Central memory CD8-positive, alpha-beta T cell (primary cell): ENCODE results near the gene DDX51.

Experiments
- ATAC-seq: fragments of 150-1000 bp; cut with Tn5 transposase; replicated peaks from 2 replicates; pipeline ENCODE4 v1.10.0; 2022; ENCODE audit warnings: mild to moderate bottlenecking, moderate FRiP score, moderate number of reproducible peaks; ENCODE audit not compliant: poor library complexity, severe bottlenecking; ENCODE audit errors: extremely low read depth
- DNase-seq, 2 donors: peaks; one replicate each; pipeline ENCODE4 v3.0.0; 2021; ENCODE audit warnings: low spot score in 2 of 2
- H3K27ac Mint-ChIP-seq: one replicate; pipeline ENCODE4 v1.8.0; 2022; ENCODE audit warnings: low read depth, mild to moderate bottlenecking, moderate library complexity, mixed read lengths
- H3K27me3 Mint-ChIP-seq: one replicate; pipeline ENCODE4 v1.8.0; 2022; ENCODE audit warnings: mixed read lengths
- H3K36me3 Mint-ChIP-seq: one replicate; pipeline ENCODE4 v1.8.0; 2022; ENCODE audit warnings: mild to moderate bottlenecking, moderate library complexity, mixed read lengths; ENCODE audit not compliant: insufficient read depth
- H3K4me1 Mint-ChIP-seq: one replicate; pipeline ENCODE4 v1.8.0; 2022; ENCODE audit warnings: mixed read lengths
- H3K4me3 Mint-ChIP-seq: one replicate; pipeline ENCODE4 v1.8.0; 2022; ENCODE audit warnings: mild to moderate bottlenecking, moderate library complexity, mixed read lengths
- H3K9me3 Mint-ChIP-seq: one replicate; pipeline ENCODE4 v1.8.0; 2022; ENCODE audit warnings: mixed read lengths

DDX51 gene

DNA sequence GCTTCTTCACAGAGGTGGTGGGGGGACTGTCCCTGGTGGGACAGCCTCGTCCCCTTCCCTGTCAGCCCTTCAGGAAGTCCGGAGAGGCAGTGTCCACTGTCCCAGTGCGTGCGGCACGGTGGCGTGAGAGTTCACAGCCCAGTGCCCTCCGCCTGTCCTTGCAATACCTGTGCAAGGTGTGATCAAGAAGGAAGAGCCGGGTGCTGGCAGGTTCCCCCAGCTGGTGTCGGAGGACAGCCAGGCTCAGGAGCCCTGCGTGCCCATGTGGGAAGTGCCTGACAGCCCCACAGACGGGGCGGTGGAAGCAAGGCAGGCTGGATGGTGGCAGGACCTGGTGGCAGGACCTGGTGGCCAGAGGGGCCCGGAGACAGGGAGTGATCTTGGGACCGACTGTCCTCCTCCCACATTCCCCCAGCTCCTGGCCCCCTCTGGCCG, 16.5 kb upstream of the DDX51 start:
- DNase-seq = no peak
- Mint-ChIP-seq H3K9me3 (no peaks in the 10 kb centered on the region), H3K27ac (no peak overlapping the region), H3K36me3 (peaks cover 2% of the 10 kb centered on the region), H3K4me3 (no peak overlapping the region), H3K4me1 (peaks cover 11% of the 10 kb centered on the region), H3K27me3 (no peaks in the 10 kb centered on the region)
- no peak for ATAC-seq

DNA sequence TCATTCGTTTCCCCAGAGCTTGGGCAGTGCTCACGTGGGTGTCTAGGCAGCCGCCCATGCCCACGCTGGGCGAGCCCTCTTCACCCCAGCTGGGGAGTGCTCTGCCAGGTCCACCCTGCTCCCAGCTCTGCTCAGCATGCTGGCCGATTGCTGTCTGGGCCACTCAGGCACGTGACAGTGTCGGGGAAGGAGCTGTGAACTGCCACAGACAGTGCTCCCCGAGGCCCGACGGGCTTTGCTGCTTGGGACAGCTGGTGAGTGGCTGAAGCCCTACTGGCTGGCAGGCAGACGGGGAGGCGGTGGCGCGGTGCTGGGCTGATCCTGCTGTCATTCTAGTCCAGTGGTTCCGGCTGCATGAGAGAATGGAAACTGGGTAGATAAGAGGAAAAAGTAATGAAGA, 15.9 kb upstream of the DDX51 start:
- no peak overlapping the region for H3K4me3 Mint-ChIP-seq
- H3K36me3 Mint-ChIP-seq = peaks cover 2% of the 10 kb centered on the region
- H3K27ac Mint-ChIP-seq = no peak overlapping the region
- H3K27me3 Mint-ChIP-seq = no peaks in the 10 kb centered on the region
- peaks cover 11% of the 10 kb centered on the region for H3K4me1 Mint-ChIP-seq
- ATAC-seq (no peak), DNase-seq (no peak)
- no peaks in the 10 kb centered on the region for H3K9me3 Mint-ChIP-seq

DNA sequence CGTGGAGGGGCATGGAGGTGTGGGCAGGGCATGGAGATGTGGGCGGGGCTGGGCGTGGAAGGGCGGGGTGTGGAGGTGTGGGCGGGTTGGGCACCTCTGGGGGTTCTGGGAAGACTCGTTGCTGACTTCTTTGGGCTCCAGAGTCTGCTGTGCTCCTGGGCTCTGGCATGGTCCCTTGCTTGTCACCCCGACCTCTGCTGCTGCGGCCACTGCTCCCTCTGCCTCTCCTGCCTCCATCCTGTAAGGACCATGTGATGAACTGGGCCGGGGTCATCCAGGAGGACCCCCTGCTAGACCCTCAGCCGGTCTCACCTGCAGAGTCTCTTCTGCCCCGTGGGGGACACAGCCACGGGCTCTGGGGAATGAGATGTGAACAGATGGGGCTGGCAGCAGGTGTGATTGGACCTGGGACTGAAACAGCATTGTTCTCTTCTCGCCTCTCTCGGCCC, 15.5 kb upstream of the DDX51 start:
- ATAC-seq (no peak), DNase-seq (no peak)
- Mint-ChIP-seq H3K4me3 (no peak overlapping the region), H3K27ac (no peak overlapping the region), H3K27me3 (no peaks in the 10 kb centered on the region), H3K36me3 (peaks cover 2% of the 10 kb centered on the region), H3K4me1 (peaks cover 11% of the 10 kb centered on the region), H3K9me3 (no peaks in the 10 kb centered on the region)

DNA sequence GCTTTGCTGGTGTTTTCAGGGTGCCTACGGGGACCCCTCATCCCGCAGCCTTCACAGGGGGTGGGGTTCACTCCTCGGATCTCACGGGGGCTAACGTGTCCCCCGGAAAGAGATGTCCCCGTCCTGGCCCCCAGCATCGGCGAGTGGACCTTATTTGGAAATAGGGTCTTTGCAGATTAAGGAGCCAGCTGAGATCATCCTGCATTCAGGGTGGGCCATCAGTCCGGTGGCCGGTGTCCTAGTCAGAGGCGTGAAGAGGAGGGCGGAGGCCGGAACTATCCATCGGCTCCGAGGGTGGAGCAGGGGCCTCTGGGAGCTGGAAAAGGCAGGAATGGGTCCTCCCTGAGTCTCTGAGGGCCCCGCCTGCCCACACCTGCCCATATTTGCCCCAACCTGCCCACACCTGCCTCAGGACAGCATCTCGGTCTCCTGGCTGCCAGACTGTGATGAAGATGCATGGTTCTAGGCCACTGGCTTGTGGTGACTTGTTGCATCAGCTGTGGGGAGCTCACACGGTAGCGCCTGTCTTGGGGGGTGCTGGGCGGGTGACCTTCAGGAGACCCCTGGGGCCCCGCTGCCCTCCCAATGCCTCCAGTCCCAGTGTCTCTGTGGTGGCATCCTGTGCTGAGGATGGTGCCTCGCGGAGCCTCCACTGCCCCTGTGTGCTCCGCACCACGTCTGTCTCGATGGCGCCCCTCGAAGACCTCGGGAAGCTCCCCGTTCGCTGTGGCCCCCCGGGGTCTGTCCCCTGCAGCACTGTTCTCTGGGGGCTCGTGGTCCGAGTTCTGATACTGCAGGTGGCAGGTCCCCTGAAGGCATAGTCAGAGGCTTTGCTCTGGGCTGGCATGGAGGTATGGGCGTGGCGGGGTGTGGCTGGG, 14.8 kb upstream of the DDX51 start:
- DNase-seq = no peak
- no peaks in the 10 kb centered on the region for H3K27me3 Mint-ChIP-seq
- peaks cover 2% of the 10 kb centered on the region for H3K36me3 Mint-ChIP-seq
- no peak overlapping the region for H3K27ac Mint-ChIP-seq
- ATAC-seq = no peak
- no peaks in the 10 kb centered on the region for H3K9me3 Mint-ChIP-seq
- peaks cover 5% of the 10 kb centered on the region for H3K4me1 Mint-ChIP-seq
- H3K4me3 Mint-ChIP-seq = no peak overlapping the region

DNA sequence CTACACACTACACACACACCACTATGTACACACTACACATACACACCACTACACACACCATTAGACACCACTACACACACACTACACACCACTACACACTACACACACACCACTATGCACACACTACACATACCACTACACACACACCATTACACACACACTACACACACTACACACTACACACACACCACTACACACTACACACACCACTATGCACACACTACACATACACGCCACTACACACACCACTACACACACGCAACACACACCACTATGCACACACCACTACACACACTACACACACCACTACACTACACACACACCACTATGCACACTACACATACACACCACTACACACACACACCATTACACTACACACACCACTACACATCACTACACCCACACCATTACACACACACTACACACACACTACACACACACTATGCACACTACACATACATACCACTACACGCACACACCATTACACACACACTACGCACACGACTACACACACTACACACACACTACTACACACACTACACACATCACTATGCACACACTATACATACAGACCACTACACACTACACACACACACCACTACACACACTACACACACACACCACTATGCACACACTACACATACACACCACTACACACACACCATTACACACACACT, 13.8 kb upstream of the DDX51 start:
- Mint-ChIP-seq H3K4me3 (no peak overlapping the region), H3K27ac (no peak overlapping the region), H3K4me1 (no peaks in the 10 kb centered on the region), H3K27me3 (no peaks in the 10 kb centered on the region), H3K36me3 (no peaks in the 10 kb centered on the region), H3K9me3 (no peaks in the 10 kb centered on the region)
- ATAC-seq = no peak
- DNase-seq = no peak

DNA sequence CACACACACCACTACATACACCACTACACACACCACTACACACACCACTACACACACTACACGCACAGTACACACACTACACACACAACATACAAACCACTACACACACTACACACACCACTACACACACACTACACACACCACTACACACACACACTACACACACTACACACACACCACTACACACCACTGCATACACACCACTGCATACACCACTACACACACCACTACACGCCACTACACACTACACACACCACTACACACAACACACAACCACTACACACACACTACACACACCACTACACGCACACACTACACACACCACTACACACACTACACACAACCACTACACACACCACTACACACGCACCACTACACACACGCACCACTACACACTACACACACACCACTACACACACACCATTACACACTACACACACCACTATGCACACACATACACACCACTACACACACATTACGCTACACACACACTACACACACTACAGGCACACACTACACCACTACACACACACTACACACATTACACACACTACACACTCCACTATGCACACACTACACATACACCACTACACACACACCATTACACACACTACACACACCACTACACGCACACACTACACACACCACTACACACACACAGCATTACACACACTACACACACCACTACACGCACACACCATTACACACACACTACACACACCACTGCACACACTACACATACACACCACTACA, 12.6 kb upstream of the DDX51 start:
- DNase-seq (no peak), ATAC-seq (no peak)
- Mint-ChIP-seq H3K9me3 (no peaks in the 10 kb centered on the region), H3K27me3 (no peaks in the 10 kb centered on the region), H3K4me3 (no peak overlapping the region), H3K36me3 (no peaks in the 10 kb centered on the region), H3K27ac (no peak overlapping the region), H3K4me1 (no peaks in the 10 kb centered on the region)

DNA sequence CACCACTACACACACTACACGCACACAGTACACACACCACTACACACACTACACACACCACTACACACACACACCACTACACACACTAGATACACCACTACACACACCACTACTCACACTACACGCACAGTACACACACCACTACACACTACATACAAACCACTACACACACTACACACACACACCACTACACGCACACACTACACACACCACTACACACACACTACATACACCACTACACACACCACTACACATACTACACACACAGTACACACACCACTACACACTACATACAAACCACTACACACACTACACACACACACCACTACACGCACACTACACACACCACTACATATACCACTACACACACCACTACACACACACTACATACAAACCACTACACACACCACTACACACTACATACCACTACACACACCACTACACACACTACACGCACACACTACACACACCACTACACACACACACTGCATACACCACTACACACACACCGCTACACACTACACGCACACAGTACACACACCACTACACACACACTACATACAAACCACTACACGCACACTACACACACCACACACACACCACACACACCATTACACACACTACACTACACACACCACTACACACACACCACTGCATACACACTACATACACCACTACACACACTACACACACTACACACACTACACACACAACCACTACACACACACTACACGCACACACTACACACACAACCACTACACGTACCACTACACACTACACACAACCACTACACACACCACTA, 11.9 kb upstream of the DDX51 start:
- Mint-ChIP-seq H3K9me3 (no peaks in the 10 kb centered on the region), H3K27ac (no peak overlapping the region), H3K4me3 (no peak overlapping the region), H3K27me3 (no peaks in the 10 kb centered on the region), H3K4me1 (no peaks in the 10 kb centered on the region), H3K36me3 (no peaks in the 10 kb centered on the region)
- DNase-seq (no peak), ATAC-seq (no peak)

DNA sequence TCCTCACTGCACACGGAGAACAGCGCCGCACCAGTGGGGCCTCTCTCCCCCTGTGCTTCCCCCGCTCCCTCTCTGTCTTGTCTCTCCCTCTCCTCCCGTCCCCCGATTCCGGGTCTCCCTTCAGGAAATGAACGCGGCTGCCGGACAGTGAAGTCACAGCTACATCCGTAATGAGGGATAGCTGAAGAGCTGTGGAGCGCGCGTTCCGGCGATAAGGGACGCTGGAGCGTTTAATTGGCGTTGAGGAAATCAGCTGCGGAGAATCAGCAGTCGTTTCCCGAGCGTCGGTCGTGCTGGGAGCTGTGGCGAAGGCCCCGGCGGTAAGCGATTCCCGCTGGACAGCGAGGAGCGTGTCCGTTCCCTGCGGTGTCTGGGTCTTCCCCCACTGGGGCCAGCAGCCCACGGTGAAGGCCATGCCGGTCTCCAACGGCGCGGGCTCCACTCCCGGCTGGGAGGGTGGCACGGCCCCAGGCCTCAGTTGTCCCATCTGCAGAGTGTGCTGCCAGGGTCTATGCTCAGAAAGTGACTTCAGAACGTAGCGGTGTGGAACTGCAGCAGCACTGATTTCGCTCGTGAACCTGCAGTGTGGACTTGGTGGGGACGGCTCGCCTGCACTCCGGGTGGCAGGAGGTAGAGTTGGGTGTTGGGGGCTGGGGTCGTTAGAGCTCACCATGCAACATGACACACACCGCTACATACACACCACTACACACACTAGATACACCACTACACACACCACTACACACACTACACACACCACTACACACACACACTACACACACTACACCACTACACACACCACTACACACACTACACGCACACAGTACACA, 11.0 kb upstream of the DDX51 start:
- H3K27me3 Mint-ChIP-seq = no peaks in the 10 kb centered on the region
- no peak overlapping the region for H3K4me3 Mint-ChIP-seq
- ATAC-seq = no peak
- no peak for DNase-seq
- H3K4me1 Mint-ChIP-seq = no peaks in the 10 kb centered on the region
- H3K36me3 Mint-ChIP-seq = peaks cover 2% of the 10 kb centered on the region
- no peak overlapping the region for H3K27ac Mint-ChIP-seq
- H3K9me3 Mint-ChIP-seq = no peaks in the 10 kb centered on the region

DNA sequence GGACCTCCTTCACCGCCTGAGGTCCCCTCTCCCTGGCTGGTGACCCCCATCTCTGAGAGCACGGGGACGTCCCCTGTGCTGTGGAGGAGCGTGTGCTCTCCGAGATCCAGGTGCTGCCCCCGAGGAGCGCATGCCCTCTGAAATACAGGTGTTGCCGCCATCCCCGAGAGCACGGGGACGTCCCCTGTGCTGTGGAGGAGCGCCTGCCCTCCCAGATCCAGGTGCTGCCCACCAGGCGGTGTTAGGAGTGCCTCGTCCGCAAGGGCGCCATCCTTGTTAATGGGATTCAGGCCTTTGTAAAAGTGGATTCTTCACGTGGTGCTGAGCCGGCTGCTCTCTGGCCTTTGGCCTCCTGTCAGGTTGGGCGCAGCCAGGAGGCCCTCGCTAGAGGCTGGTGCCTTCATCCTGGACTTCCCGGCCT, 10.2 kb upstream of the DDX51 start:
- Mint-ChIP-seq H3K27me3 (no peaks in the 10 kb centered on the region), H3K9me3 (no peaks in the 10 kb centered on the region), H3K27ac (no peak overlapping the region), H3K36me3 (peaks cover 3% of the 10 kb centered on the region), H3K4me1 (no peaks in the 10 kb centered on the region), H3K4me3 (no peak overlapping the region)
- no peak for ATAC-seq
- no peak for DNase-seq

DNA sequence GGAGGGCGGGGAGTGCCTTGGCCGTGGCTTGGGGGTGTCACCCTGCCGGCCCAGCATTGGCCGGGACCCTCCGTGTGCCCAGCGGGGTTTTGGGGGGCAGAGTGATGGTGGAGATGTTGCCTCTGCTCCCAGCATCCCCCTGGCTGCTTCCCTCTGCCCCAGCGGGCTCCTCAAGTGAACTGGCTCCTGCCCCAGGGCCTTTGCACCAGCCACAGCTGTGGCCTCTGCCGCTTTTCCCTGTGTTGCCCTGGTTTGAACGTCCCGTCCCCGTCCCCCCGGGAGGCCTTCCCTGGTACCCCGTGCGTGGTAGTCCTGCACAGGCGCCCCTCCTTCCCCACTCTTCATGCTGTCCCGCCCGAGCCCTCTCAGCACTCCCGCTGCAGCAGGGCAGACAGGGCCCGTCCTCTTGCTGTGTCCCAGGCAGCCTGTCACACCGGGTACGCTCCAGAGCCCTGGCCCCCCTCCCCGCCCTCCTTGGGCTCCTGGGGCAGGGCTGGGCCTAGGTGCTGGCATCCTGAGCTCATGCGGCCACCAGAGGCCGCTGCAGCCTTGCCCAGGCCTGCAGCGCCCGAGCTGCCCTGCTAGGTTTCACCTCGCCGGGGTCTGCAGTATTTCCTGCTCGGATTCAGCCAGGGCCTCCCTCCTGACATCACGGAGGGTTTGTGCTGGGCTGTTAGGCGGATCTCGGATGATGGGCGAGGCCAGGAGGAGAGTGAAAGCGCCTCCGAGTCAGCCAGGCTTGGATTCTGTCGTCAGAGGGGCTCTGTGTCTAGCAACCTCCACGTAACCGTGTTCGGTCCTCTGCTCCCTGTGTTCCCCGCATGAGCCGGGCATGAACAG, 9.6 kb upstream of the DDX51 start:
- H3K9me3 Mint-ChIP-seq = no peaks in the 10 kb centered on the region
- no peak overlapping the region for H3K4me3 Mint-ChIP-seq
- H3K27me3 Mint-ChIP-seq = no peaks in the 10 kb centered on the region
- H3K36me3 Mint-ChIP-seq = peaks cover 3% of the 10 kb centered on the region
- ATAC-seq = peak; percentile 92
- no peak overlapping the region for H3K27ac Mint-ChIP-seq
- peak; percentile 48 to 53 for DNase-seq
- no peaks in the 10 kb centered on the region for H3K4me1 Mint-ChIP-seq

DNA sequence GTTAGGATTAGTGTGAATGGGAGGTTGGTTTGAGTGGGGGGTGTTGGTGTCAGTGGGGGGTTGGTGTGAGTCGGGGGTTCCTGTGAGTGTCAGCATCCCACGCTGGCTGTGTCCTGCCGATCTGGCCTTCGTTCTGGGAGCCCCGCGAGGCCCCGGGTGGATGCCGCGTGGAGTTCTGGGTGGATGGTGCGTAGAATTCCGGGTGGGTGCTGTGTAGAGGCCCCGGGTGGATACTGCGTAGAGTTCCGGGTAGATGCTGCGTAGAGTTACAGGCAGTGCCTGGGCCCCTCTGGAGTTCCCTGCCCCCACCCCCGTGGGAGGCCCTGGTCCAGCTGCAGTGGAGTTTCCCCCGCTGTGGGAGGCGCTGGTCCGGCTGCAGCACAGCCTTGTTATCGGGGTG, 8.8 kb upstream of the DDX51 start:
- ATAC-seq = no peak
- DNase-seq = no peak

More for the DNA sequence above, 8.8 kb upstream of the DDX51 start:
- Mint-ChIP-seq H3K9me3 (no peaks in the 10 kb centered on the region), H3K36me3 (peaks cover 8% of the 10 kb centered on the region), H3K4me1 (no peaks in the 10 kb centered on the region), H3K27me3 (no peaks in the 10 kb centered on the region), H3K4me3 (no peak overlapping the region), H3K27ac (no peak overlapping the region)
